Measurements from ENCODE around the gene GKN2.

DNA sequence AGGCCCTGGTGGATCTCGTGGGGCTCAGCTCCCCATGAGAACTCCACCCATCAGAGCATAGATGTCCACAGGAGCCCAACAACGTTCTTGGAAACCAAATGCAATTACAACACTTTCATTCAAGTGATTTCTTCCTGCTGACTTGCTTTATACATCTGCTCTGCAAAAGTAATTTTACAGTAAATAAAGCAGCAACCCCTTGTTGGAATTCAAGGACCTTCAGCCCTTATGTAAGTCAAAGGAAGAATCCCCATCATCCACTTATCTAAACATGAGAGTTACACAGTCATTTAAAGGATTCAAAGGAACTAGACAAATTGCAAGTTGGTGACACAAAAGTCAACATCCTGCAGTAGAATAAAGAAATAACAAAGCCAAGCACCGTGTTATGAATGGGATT lies 43.2 kb upstream of the GKN2 start:
- no peak for TF ChIP-seq GATA2 (IDR thresholded peaks at IDR 0.05; ENCODE audit: low read depth, low read length)
- no peak for TF ChIP-seq GATA3 (IDR thresholded peaks at IDR 0.05; ENCODE audit: low read depth, low read length)

All from SH-SY5Y (cell line).